Esophagus squamous epithelium (tissue), 5 donors: ENCODE data around the gene ARID5B. TPM values are rescaled to one million over a fixed set of nuclear protein-coding genes. Genes with fewer than 3 reads are reported as not detected.

Experiments
- DNase-seq: peaks from one replicate; lab custom pipeline; 2025; lab: John Stamatoyannopoulos, UW
- H3K27ac ChIP-seq, 4 donors: fragments of 200-600 bp; sonication (generic); one replicate each; pipeline ENCODE4 v1.5.1; 2016 to 2019; ENCODE audit warnings: mild to moderate bottlenecking in 1 of 4
- H3K27me3 ChIP-seq, 4 donors: fragments of 200-600 bp; sonication (generic); 1 replicate in 3 of 4; 2 replicates in 1 of 4; pipeline versions ENCODE4 v1.5.1 to v1.6.0; 2017 to 2021; ENCODE audit warnings: antibody characterized with exemption in 1 of 4
- H3K36me3 ChIP-seq, 3 donors: fragments of 200-600 bp; sonication (generic); one replicate each; pipeline ENCODE4 v1.5.1; 2016 to 2019
- H3K4me1 ChIP-seq, 3 donors: fragments of 200-600 bp; sonication (generic); one replicate each; pipeline ENCODE4 v1.5.1; 2017 to 2019
- H3K4me3 ChIP-seq, 4 donors: fragments of 200-600 bp; sonication (generic); 1 replicate in 3 of 4; 2 replicates in 1 of 4; pipeline ENCODE4 v1.5.1; 2016 to 2019; ENCODE audit warnings: mild to moderate bottlenecking in 2 of 4, moderate library complexity in 1 of 4
- H3K9me3 ChIP-seq, 3 donors: fragments of 200-600 bp; sonication (generic); one replicate each; pipeline ENCODE4 v1.5.1; 2016 to 2019
- CTCF ChIP-seq, 6 experiments: fragments of 450-650 bp in 4 of 6; fragments of 200-600 bp in 2 of 6; sonication (generic) in 2 of 6; IDR thresholded peaks; one replicate each; pipeline ENCODE4 v1.5.1; 2016 to 2019; ENCODE audit warnings: antibody characterized with exemption in 6 of 6, mild to moderate bottlenecking in 4 of 6, moderate library complexity in 4 of 6
- POLR2A ChIP-seq, 4 donors: fragments of 450-650 bp; IDR thresholded peaks; one replicate each; pipeline ENCODE4 v1.6.1; 2017; ENCODE audit warnings: antibody characterized with exemption in 4 of 4, mild to moderate bottlenecking in 4 of 4, moderate library complexity in 3 of 4
- WGBS, 2 donors: methylation state at CpG; one replicate each; pipeline ENCODE4 v1.1.5; 2018; 5-methylcytosine and 5-hydroxymethylcytosine counted together
- intact Hi-C: fragments of 100-400 bp; cut with DNase I; formaldehyde crosslinking; loops from one replicate; pipeline ENCODE4 v1.15.0; 2022
- total RNA-seq, 4 donors: library from RNA; depleted of rRNA; stranded (reverse); fragments of >200 nt; gene quantifications; one replicate each; pipeline ENCODE4 v1.1.0, GENCODE V29; 2016
- donor health status: DM: yes; HTN: yes; CAD: no.

The ARID5B gene
- total RNA-seq, 4 donors from 2014 or later, result 18.0 to 38.1 (median 30.2) TPM

DNA sequence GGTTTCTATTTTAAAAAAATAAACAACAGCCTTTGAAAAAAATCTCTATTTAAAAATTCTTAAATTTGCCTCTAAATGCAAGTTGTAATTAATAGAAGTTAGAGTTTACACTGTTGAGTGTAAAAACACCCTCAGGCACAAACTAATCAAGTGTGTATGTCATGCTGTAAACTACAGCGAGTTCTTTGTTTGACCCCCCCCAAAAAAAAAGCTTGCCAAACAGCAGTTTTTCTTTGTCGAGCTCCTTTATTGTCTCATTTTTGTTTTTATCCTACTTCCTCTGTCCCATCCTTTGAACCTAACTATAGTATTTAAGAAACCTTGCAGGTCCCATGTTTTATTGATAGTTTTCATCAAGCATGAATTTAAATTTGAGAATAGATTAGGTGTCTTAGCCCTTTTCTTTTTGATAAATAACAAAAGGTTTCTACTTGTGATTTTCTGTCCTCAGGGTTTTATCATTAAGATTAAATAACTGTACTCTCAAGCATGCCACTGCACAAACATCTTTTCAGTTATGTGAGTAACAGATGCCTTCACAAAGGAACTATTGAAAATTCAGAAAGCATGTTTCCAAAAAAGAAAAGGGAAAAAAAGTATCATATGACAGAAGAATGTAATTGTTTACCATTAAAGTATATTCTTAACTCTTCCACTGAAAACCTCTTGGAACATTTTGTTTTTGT, 176.0 kb downstream of the ARID5B start:
- Histone ChIP-seq H3K27ac (peak overlapping the region in 3 of 4 donors; percentile 63 to 84 (median 80)), H3K4me3 (no peak overlapping the region), H3K27me3 (no peaks in the 10 kb centered on the region), H3K36me3 (peaks cover 0 to 52% (median 2%) of the 10 kb centered on the region in 3 donors), H3K9me3 (no peaks in the 10 kb centered on the region), H3K4me1 (peaks cover 24 to 94% (median 73%) of the 10 kb centered on the region in 3 donors)
- TF ChIP-seq POLR2A (IDR thresholded peaks at IDR 0.05) (no peak), CTCF (IDR thresholded peaks at IDR 0.05) (no peak)
- WGBS, 2 donors, result 15 to 31% methylated on average over 2 of the region's 2 CpGs
- no peak for DNase-seq
- intact Hi-C loops, result no loop called here

GRCh38 chr10:62079885-62080559, 178.5 kb downstream of the ARID5B start:
- Histone ChIP-seq H3K27me3 (no peaks in the 10 kb centered on the region), H3K4me3 (no peak overlapping the region), H3K36me3 (peaks cover 0 to 36% (median 0%) of the 10 kb centered on the region in 3 donors), H3K4me1 (peaks cover 41 to 94% (median 67%) of the 10 kb centered on the region in 3 donors), H3K9me3 (no peaks in the 10 kb centered on the region), H3K27ac (peak overlapping the region in 3 of 4 donors; percentile 90 to 95 (median 92))
- WGBS, 2 donors, result 90 to 99% methylated on average over 8 of the region's 8 CpGs
- no peak for DNase-seq
- intact Hi-C loops, result no loop called here
- TF ChIP-seq POLR2A (IDR thresholded peaks at IDR 0.05) (no peak), CTCF (IDR thresholded peaks at IDR 0.05) (no peak)

DNA sequence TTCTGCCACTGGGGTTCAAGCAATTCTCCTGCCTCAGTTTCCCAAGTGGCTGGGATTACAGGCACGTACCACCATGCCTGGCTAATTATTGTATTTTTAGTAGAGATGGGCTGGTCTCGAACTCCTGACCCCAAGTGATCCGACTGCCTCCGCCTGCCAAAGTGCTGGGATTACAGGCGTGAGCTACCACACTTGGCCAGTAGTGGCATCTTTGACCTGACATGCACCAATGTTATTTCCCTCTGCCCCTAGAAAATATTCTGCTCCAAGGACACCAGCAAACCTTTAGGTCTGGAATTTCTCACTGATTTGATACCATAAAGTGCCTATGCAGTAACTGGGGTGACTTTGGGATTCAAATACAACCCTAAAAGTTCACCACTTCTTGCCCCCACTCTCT, 179.4 kb downstream of the ARID5B start:
- peak overlapping the region in 3 of 4 donors; percentile 90 to 95 (median 92) for H3K27ac ChIP-seq
- no peak overlapping the region for H3K4me3 ChIP-seq
- peaks cover 41 to 94% (median 64%) of the 10 kb centered on the region in 3 donors for H3K4me1 ChIP-seq
- H3K27me3 ChIP-seq, result no peaks in the 10 kb centered on the region
- DNase-seq, result no peak
- WGBS, 2 donors, result 59 to 66% methylated on average over 5 of the region's 5 CpGs
- H3K9me3 ChIP-seq, result no peaks in the 10 kb centered on the region
- intact Hi-C loops, result no loop called here
- H3K36me3 ChIP-seq, result peaks cover 0 to 34% (median 4%) of the 10 kb centered on the region in 3 donors
- TF ChIP-seq CTCF (IDR thresholded peaks at IDR 0.05) (no peak), POLR2A (IDR thresholded peaks at IDR 0.05) (no peak)

DNA sequence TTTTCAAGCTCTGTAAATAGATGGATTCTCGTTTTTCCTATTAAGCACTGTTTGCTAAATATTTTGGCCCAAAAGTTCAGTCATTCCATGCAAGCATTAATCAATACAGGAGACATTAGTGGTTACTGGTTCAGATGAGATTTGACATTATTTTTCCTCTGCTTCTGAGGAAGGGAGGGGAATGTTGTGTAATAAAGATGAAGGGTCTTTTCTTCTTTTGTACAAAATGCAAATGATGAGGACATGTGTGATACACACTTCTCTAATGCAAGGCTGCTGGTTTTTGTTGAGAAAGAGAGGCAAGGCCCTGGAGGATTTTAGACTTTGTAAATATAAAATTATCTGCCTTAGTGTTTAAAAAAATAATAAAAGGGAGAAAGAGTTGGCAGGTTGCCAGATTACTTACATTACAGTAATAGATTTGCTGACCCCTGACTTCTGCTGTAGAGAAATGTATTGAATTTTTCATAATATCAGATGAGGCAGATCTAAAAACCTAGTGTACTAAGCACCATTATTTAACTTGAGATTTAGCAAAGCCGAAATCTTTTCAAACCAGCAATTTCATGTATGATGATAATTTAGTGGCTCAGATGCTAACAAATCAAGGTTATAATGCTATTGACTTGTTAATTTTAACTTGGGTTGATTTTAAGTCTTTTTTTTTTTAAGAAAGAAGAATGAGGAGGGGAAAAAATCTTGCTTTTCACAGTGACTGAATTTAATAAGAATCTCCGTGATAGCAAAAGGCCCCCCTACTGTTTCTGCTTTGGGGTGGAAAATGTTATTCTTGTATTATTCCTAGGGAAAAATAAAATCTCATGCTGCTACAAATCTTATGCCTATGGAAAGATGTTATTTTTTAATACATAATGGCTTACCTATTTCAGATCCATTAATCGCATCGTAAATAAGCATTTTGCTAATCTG, 180.1 kb downstream of the ARID5B start:
- Histone ChIP-seq H3K4me3 (no peak overlapping the region), H3K36me3 (peaks cover 0 to 38% (median 7%) of the 10 kb centered on the region in 3 donors), H3K4me1 (peaks cover 39 to 88% (median 57%) of the 10 kb centered on the region in 3 donors), H3K27me3 (no peaks in the 10 kb centered on the region), H3K9me3 (no peaks in the 10 kb centered on the region), H3K27ac (peak overlapping the region; percentile 84 to 95 (median 91))
- TF ChIP-seq POLR2A (IDR thresholded peaks at IDR 0.05), result no peak
- no peak for TF ChIP-seq CTCF (IDR thresholded peaks at IDR 0.05)
- intact Hi-C loops, result no loop called here
- WGBS, 2 donors, result 68 to 70% methylated on average over 5 of the region's 5 CpGs
- DNase-seq, result no peak
